Transverse colon (tissue), 3 donors: ENCODE measurements around the gene DCAF15.

ENCODE experiments used
- CTCF ChIP-seq, 5 experiments: fragments of 200-600 bp in 3 of 5; fragments of 450-650 bp in 2 of 5; sonication (generic) in 3 of 5; IDR thresholded peaks; 1 replicate in 2 of 5; 2 replicates in 3 of 5; pipeline ENCODE4 v1.5.1; 2016 to 2017; ENCODE audit warnings: antibody characterized with exemption in 5 of 5, inconsistent platforms in 3 of 5, mild to moderate bottlenecking in 2 of 5, moderate library complexity in 1 of 5
- EP300 ChIP-seq: sonication (generic); formaldehyde crosslinking; IDR thresholded peaks from one replicate; pipeline ENCODE4 v1.6.1; 2017; ENCODE audit warnings: antibody characterized with exemption, low read depth
- POLR2A ChIP-seq: fragments of 450-650 bp; IDR thresholded peaks from one replicate; pipeline ENCODE4 v1.6.1; 2016; ENCODE audit warnings: antibody characterized with exemption, mild to moderate bottlenecking, moderate library complexity

GRCh38 chr19:13906910-13907309, 45.4 kb upstream of the DCAF15 start:
- TF ChIP-seq CTCF (IDR thresholded peaks at IDR 0.05) (no peak), EP300 (no peak), POLR2A (no peak)
